HFF-Myc (cell line): Measurements from ENCODE around the gene PSMB11.

ENCODE experiments used
- DNase-seq: peaks from one replicate; pipeline ENCODE4 v3.0.0-alpha.2; 2011; ENCODE audit warnings: low read depth; ENCODE audit errors: extremely low read depth
- H3K4me3 ChIP-seq: replicated peaks from 2 replicates; pipeline ENCODE4 v1.5.1; 2011; ENCODE audit warnings: low read depth, mild to moderate bottlenecking, control low read depth, low read length
- TF ChIP-seq, protein P1 (sequence below): IDR thresholded peaks from 2 replicates; pipeline ENCODE4 v1.5.1; 2012; ENCODE audit warnings: mild to moderate bottlenecking, low read depth, low read length, control low read depth; ENCODE audit errors: missing control alignments

The PSMB11 gene, protein sequence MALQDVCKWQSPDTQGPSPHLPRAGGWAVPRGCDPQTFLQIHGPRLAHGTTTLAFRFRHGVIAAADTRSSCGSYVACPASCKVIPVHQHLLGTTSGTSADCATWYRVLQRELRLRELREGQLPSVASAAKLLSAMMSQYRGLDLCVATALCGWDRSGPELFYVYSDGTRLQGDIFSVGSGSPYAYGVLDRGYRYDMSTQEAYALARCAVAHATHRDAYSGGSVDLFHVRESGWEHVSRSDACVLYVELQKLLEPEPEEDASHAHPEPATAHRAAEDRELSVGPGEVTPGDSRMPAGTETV

DNA sequence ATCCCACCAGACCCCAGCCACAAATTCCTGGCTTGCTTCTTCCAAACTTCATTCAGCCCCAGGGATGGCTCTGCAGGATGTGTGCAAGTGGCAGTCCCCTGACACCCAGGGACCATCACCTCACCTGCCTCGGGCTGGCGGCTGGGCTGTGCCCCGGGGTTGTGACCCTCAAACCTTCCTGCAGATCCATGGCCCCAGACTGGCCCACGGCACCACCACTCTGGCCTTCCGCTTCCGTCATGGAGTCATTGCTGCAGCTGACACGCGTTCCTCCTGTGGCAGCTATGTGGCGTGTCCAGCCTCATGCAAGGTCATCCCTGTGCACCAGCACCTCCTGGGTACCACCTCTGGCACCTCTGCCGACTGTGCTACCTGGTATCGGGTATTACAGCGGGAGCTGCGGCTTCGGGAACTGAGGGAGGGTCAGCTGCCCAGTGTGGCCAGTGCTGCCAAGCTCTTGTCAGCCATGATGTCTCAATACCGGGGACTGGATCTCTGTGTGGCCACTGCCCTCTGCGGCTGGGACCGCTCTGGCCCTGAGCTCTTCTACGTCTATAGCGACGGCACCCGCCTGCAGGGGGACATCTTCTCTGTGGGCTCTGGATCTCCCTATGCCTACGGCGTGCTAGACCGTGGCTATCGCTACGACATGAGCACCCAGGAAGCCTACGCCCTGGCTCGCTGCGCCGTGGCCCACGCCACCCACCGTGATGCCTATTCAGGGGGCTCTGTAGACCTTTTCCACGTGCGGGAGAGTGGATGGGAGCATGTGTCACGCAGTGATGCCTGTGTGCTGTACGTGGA is at the start of gene PSMB11:
TSS of gene PSMB11 (plus strand) at position 51 of the 804 bp plus-strand sequence. CDS start at position 65, 14 bp downstream.
- no peak for DNase-seq
- no peak within 1 kb of the TSS for H3K4me3 ChIP-seq
- TF ChIP-seq, protein P1, sequence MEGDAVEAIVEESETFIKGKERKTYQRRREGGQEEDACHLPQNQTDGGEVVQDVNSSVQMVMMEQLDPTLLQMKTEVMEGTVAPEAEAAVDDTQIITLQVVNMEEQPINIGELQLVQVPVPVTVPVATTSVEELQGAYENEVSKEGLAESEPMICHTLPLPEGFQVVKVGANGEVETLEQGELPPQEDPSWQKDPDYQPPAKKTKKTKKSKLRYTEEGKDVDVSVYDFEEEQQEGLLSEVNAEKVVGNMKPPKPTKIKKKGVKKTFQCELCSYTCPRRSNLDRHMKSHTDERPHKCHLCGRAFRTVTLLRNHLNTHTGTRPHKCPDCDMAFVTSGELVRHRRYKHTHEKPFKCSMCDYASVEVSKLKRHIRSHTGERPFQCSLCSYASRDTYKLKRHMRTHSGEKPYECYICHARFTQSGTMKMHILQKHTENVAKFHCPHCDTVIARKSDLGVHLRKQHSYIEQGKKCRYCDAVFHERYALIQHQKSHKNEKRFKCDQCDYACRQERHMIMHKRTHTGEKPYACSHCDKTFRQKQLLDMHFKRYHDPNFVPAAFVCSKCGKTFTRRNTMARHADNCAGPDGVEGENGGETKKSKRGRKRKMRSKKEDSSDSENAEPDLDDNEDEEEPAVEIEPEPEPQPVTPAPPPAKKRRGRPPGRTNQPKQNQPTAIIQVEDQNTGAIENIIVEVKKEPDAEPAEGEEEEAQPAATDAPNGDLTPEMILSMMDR, result no peak

DNA sequence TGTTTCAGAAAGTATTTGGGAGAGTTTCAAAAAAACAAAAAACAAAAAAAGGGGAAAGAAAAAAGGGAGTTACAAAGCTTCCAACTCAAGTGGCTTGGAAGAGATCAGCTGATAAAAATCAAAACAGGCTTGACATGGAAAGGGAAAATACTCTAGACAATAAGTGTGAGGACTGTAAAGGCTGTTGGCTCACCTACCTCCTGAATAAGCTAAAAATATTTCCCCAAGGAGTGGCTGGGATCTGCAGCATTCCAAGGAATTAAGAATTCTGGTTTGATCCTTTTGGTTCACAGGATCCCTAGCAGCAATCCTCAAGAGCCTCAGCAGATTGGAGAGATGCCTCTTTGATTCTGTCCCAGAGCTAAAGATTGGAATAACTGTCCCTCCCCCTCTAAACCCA is 48.5 kb upstream of the PSMB11 start:
- TF ChIP-seq, protein P1, result no peak
- DNase-seq, result no peak
- H3K4me3 ChIP-seq, result no peak overlapping the region

DNA sequence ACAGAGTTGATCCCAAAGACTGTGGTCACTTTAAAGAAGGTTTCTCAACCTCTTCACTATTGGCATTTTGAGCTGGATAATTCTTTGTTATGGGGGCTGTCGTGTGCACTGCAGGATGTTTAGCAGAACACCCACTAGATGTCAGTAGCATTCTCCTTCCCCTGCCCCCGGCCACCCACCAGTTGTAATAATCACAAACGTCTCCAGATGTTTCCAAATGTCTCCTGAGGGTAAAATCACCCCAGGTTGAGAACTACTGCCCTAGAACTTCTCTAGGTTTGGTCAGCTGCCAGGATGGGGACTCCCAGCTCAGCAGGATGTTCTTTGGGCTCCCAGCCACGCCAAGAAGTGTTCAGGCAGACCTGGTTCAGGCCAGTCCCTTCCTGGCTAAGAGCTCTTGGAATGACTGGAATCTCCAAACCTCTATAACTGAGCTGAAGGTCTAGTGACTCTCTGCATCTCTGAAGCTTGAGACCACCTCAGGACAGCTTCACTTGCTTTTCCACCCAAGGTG is 47.2 kb upstream of the PSMB11 start:
- TF ChIP-seq, protein P1, result peak; percentile 73
- H3K4me3 ChIP-seq, result no peak overlapping the region
- DNase-seq, result peak; percentile 75

DNA sequence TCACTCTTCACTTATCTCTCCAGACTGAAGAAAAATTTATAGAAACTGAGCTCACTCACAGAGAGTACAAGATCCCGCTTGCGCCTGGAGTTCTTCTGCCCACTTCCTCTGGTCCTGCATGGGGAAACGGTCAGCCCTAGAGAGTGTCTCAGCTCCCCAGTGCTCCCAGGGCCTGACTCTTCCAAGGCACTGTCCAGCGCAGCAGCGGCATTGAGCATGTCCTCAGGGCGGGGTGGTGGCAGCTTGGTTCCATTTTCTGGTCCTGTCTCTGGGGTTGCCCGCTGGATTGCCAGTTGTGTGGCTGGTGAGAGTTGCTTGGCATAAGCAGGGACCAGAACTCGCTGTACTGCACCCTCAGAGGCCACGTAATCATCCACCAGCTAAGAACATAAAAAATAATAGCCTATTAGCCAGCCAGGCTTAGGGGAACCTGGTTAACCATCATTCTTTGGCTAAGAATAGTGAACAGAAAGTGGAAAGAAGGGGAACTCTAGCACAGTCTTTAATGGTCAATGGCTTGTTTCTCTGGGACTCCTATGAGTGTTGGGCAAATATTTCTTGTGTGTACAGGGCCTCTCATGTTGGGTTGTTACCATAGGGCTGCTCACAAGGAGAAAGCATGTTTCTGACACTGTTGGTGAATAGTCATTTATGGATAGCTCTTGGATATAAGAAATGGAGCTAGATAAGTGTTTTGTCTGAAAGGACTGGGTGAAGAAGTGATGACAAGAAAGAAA is 46.0 kb upstream of the PSMB11 start:
- H3K4me3 ChIP-seq, result no peak overlapping the region
- no peak for DNase-seq
- TF ChIP-seq, protein P1, result no peak

DNA sequence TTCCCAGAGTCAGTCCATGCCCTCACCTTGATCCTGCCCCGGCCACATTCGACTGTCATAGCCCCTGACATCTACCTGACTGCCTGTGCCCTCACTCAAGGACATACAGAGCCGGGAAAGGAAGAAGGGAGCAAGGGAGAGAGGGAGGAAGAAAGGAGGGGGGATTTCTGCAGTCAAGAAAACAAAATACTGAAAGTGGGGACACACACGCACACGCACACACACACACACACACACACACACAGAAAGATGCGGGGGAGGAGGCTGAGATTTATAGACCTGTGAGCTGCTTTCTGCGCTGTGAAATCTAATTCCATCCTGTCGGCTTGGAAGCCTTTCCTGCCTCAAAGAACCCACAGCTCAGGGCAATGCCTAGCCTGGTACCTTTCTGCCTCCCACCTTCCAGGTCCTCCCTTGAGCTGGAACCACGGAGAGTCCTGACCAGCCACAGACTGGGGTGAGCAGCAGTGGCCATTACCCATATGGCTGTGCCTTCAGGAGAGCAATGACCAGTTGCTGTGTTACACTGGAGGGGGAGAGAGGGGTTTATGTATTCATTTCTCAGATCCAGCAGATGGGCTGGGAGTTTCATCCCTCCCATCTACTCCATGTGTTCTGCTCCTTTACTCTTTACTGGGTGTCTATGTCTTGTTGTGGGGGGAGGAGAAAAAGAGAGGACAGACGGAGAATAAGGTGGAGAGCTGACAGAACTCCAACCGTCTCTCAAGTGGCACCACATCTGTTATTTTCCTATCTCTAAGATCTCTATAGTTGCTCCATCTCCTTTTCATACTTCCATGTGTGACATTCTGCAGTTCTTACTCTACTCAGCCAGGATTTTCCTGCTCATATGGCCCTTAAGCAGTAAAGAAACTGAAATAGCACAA is 45.0 kb upstream of the PSMB11 start:
- DNase-seq, result no peak
- no peak overlapping the region for H3K4me3 ChIP-seq
- TF ChIP-seq, protein P1, result no peak
